K562 (cell line): Measurements from ENCODE around the gene BLOC1S4. TPM values are rescaled to one million over a fixed set of nuclear protein-coding genes. Genes with fewer than 3 reads are reported as not detected.

Source experiments
- CBX2 ChIP-seq: fragments of 200-600 bp; sonication (generic); IDR thresholded peaks from one replicate; pipeline ENCODE4 v1.6.1; 2012; ENCODE audit warnings: mild to moderate bottlenecking, low read length, inconsistent platforms; ENCODE audit not compliant: insufficient read depth, poor library complexity, severe bottlenecking
- CSDE1 ChIP-seq, 2 experiments: fragments of 450-650 bp; IDR thresholded peaks; 2 replicates each; pipeline ENCODE4 v1.6.1; 2016; ENCODE audit warnings: mild to moderate bottlenecking in 1 of 2
- ELF2 ChIP-seq: fragments of 250-450 bp; sonication (Bioruptor Pico); IDR thresholded peaks from 2 replicates; pipeline ENCODE4 v1.5.0; 2021; ENCODE audit warnings: mild to moderate bottlenecking
- EP300 ChIP-seq: IDR thresholded peaks from 2 replicates; pipeline ENCODE4 v1.6.1; 2012; ENCODE audit warnings: low read length, improper control_type of control experiment
- FOXK1 ChIP-seq: sonication (generic); formaldehyde crosslinking; IDR thresholded peaks from 2 replicates; pipeline ENCODE4 v1.8.0; 2022; ENCODE audit warnings: missing genetic modification reagents, mild to moderate bottlenecking, borderline replicate concordance
- GATAD2A ChIP-seq: fragments of 450-650 bp; IDR thresholded peaks from 2 replicates; pipeline ENCODE4 v1.6.1; 2017
- HDAC1 ChIP-seq, 2 experiments: fragments of 450-650 bp; IDR thresholded peaks; 2 replicates each; pipeline ENCODE4 v1.6.1; 2016 to 2017; ENCODE audit warnings: inconsistent platforms in 1 of 2, mild to moderate bottlenecking in 1 of 2, moderate library complexity in 1 of 2
- KAT2B ChIP-seq: IDR thresholded peaks from one replicate; pipeline ENCODE4 v1.6.1; 2012; ENCODE audit warnings: low read depth, mild to moderate bottlenecking, control low read depth, inconsistent platforms, low read length, moderate library complexity
- MCM5 ChIP-seq: fragments of 450-650 bp; IDR thresholded peaks from 2 replicates; pipeline ENCODE4 v1.6.1; 2016; ENCODE audit warnings: low read depth
- MED1 ChIP-seq: sonication (generic); formaldehyde crosslinking; IDR thresholded peaks from 2 replicates; pipeline ENCODE4 v1.8.1; 2023; ENCODE audit warnings: missing genetic modification reagents, borderline replicate concordance
- MIER1 ChIP-seq: fragments of 450-650 bp; IDR thresholded peaks from 2 replicates; pipeline ENCODE4 v1.6.1; 2016; ENCODE audit warnings: antibody characterized with exemption, mild to moderate bottlenecking, low read depth
- RAD51 ChIP-seq: fragments of 450-650 bp; IDR thresholded peaks from 2 replicates; pipeline ENCODE4 v1.7.1; 2016; ENCODE audit warnings: low read depth, mild to moderate bottlenecking, borderline replicate concordance
- RBM39 ChIP-seq: fragments of 200-400 bp; formaldehyde crosslinking; optimal IDR thresholded peaks from 2 replicates; pipeline ENCODE3; 2018; ENCODE audit warnings: low read depth, low read length
- STAG1 ChIP-seq: sonication (generic); formaldehyde crosslinking; IDR thresholded peaks from 2 replicates; pipeline ENCODE4 v1.5.0; 2020; ENCODE audit warnings: missing genetic modification reagents, borderline replicate concordance
- TCF7L2 ChIP-seq: fragments of 150-350 bp; IDR thresholded peaks from 2 replicates; pipeline ENCODE4 v1.6.1; 2016; ENCODE audit warnings: low read depth, mild to moderate bottlenecking, low read length, moderate library complexity
- ZNF143 ChIP-seq: sonication (generic); formaldehyde crosslinking; IDR thresholded peaks from 2 replicates; pipeline ENCODE4 v1.9.0; 2022; ENCODE audit warnings: mild to moderate bottlenecking, missing genetic modification reagents
- ZNF347 ChIP-seq: fragments of 450-650 bp; formaldehyde crosslinking; IDR thresholded peaks from 2 replicates; pipeline ENCODE4 v1.4.0; 2020; ENCODE audit warnings: low read depth, mild to moderate bottlenecking, moderate library complexity
- ZNF436 ChIP-seq: fragments of 250-450, 450-650 bp; sonication (Bioruptor Pico); formaldehyde crosslinking; IDR thresholded peaks from 2 replicates; pipeline ENCODE4 v1.7.0; 2020; ENCODE audit warnings: mild to moderate bottlenecking
- ZNF76 ChIP-seq: fragments of 250-450 bp; sonication (Bioruptor Pico); IDR thresholded peaks from 2 replicates; pipeline ENCODE4 v1.4.0; 2020; ENCODE audit warnings: mild to moderate bottlenecking, moderate library complexity, borderline replicate concordance
- ZNF764 ChIP-seq: fragments of 250-450 bp; sonication (Bioruptor Pico); IDR thresholded peaks from 2 replicates; pipeline ENCODE4 v1.4.0; 2020; ENCODE audit warnings: low read depth, mild to moderate bottlenecking, moderate library complexity
- polyA plus RNA-seq, 8 experiments: library from polyadenylated mRNA; depleted of rRNA in 4 of 8; stranded (reverse) in 5 of 8; unstranded in 3 of 8; fragments of >200 nt; fragmentation: Nextera tagmentation in 2 of 8; fragmentation: Illumina TruSeq in 1 of 8; extraction: Ambion mirVana in 2 of 8; extraction: Trizol in 1 of 8; gene quantifications; 2 replicates each; pipeline versions ENCODE4 v1.2.1 to v1.2.3, GENCODE V29; 2011 to 2014; ENCODE audit warnings: inconsistent platforms in 1 of 8, missing spikeins in 1 of 8
- total RNA-seq, 7 experiments: library from RNA; depleted of rRNA in 6 of 7; stranded (reverse); fragments of >200 nt in 6 of 7; fragmentation: Illumina TruSeq in 2 of 7; extraction: Trizol in 2 of 7; gene quantifications; 2 replicates each; pipeline versions ENCODE4 v1.2.1 to v1.2.3, GENCODE V29; 2011 to 2021; ENCODE audit warnings: low replicate concordance in 1 of 7
- TF ChIP-seq, protein P1 (sequence below): fragments of 200-400 bp; formaldehyde crosslinking; IDR thresholded peaks from 2 replicates; pipeline ENCODE4 v1.6.1; 2017; ENCODE audit warnings: mild to moderate bottlenecking, low read depth, low read length, moderate library complexity
- TF ChIP-seq, protein P2 (sequence below), 3 experiments: fragments of 200-800 bp in 1 of 3; fragments of 250-450 bp in 1 of 3; fragments of 450-650 bp in 1 of 3; sonication (Bioruptor Pico) in 1 of 3; sonication (Bioruptor generic) in 1 of 3; formaldehyde crosslinking in 1 of 3; IDR thresholded peaks; 2 replicates each; pipeline versions ENCODE4 v1.6.1 to v1.8.0; 2016 to 2022; ENCODE audit warnings: mild to moderate bottlenecking in 2 of 3, missing genetic modification characterization in 2 of 3, missing compliant biosample characterization in 1 of 3, moderate library complexity in 1 of 3
- TF ChIP-seq, protein P3 (sequence below): sonication (generic); formaldehyde crosslinking; IDR thresholded peaks from 2 replicates; pipeline ENCODE4 v1.8.0; 2022; ENCODE audit warnings: mild to moderate bottlenecking, missing genetic modification reagents

BLOC1S4 gene
- total and polyA plus RNA-seq, 9 of the 15 experiments (the other 6 are each of a cell fraction or from before 2014, with no cell fraction given): 3.1 to 31.6 (median 11.2) TPM

DNA sequence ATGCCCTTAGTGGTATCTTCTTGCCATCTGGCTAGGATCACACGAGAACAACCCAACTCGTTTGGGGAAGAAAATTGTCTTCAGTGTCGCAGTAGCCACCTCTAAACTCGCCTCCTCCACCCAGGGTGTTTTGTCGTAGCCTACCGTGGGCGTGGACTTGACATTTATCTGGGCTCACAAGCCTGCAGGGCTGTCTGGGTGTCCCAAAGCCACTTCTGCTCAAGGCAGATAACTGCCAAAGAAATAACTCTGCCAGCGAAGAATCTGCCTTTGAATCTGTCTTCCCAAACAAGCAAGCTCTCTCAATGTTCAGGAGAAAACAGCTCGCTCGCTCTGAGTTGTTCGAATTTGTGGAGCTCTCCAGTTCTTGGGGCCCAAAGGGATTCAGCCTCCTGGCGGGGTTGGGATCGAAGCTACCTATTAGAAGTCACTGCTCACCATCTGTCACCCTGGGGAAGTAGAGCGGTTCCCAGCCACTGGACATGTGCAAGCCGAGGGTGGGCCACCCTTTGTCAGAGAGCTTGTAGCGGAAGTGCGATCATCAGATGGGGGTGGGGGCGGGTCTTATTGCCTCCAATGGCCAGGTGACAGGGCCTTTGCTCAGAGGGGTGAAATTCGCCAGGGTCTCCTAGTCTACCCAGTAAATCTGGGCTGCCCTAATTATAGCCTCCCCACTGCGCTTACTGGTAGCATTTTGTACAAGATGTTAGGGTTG lies 14.8 kb downstream of the BLOC1S4 start (continued):
- peak; percentile 97 for TF ChIP-seq EP300
- no peak for TF ChIP-seq RBM39
- TF ChIP-seq, protein P1, sequence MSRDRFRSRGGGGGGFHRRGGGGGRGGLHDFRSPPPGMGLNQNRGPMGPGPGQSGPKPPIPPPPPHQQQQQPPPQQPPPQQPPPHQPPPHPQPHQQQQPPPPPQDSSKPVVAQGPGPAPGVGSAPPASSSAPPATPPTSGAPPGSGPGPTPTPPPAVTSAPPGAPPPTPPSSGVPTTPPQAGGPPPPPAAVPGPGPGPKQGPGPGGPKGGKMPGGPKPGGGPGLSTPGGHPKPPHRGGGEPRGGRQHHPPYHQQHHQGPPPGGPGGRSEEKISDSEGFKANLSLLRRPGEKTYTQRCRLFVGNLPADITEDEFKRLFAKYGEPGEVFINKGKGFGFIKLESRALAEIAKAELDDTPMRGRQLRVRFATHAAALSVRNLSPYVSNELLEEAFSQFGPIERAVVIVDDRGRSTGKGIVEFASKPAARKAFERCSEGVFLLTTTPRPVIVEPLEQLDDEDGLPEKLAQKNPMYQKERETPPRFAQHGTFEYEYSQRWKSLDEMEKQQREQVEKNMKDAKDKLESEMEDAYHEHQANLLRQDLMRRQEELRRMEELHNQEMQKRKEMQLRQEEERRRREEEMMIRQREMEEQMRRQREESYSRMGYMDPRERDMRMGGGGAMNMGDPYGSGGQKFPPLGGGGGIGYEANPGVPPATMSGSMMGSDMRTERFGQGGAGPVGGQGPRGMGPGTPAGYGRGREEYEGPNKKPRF: no peak
- TF ChIP-seq ZNF347 (CRISPR knock-in tag): no peak
- TF ChIP-seq CSDE1 (IDR thresholded peaks at IDR 0.05): no peak
- no peak for TF ChIP-seq CBX2
- TF ChIP-seq ZNF76 (CRISPR knock-in tag): no peak
- no peak for TF ChIP-seq MED1 (CRISPR knock-in tag)
- no peak for TF ChIP-seq ZNF436 (CRISPR knock-in tag)
- TF ChIP-seq KAT2B: no peak
- peak in 1 of 2 experiments; percentile 92; a peak in 2 of 4 replicates for TF ChIP-seq HDAC1 (IDR thresholded peaks at IDR 0.05)
- peak; percentile 82; the same call in 1 of the 2 replicates for TF ChIP-seq GATAD2A
- TF ChIP-seq FOXK1 (CRISPR knock-in tag): no peak
- no peak; the same call in 1 of the 2 replicates for TF ChIP-seq RAD51
- TF ChIP-seq STAG1: no peak
- TF ChIP-seq MCM5: no peak
- TF ChIP-seq, protein P2, sequence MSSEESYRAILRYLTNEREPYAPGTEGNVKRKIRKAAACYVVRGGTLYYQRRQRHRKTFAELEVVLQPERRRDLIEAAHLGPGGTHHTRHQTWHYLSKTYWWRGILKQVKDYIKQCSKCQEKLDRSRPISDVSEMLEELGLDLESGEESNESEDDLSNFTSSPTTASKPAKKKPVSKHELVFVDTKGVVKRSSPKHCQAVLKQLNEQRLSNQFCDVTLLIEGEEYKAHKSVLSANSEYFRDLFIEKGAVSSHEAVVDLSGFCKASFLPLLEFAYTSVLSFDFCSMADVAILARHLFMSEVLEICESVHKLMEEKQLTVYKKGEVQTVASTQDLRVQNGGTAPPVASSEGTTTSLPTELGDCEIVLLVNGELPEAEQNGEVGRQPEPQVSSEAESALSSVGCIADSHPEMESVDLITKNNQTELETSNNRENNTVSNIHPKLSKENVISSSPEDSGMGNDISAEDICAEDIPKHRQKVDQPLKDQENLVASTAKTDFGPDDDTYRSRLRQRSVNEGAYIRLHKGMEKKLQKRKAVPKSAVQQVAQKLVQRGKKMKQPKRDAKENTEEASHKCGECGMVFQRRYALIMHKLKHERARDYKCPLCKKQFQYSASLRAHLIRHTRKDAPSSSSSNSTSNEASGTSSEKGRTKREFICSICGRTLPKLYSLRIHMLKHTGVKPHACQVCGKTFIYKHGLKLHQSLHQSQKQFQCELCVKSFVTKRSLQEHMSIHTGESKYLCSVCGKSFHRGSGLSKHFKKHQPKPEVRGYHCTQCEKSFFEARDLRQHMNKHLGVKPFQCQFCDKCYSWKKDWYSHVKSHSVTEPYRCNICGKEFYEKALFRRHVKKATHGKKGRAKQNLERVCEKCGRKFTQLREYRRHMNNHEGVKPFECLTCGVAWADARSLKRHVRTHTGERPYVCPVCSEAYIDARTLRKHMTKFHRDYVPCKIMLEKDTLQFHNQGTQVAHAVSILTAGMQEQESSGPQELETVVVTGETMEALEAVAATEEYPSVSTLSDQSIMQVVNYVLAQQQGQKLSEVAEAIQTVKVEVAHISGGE (CRISPR knock-in tag; IDR thresholded peaks at IDR 0.05): peak in 1 of 3 experiments; percentile 73; a peak in 1 of 6 replicates
- TF ChIP-seq ZNF764 (CRISPR knock-in tag): no peak
- TF ChIP-seq ZNF143: no peak
- no peak for TF ChIP-seq MIER1
- TF ChIP-seq TCF7L2: no peak
- TF ChIP-seq, protein P3, sequence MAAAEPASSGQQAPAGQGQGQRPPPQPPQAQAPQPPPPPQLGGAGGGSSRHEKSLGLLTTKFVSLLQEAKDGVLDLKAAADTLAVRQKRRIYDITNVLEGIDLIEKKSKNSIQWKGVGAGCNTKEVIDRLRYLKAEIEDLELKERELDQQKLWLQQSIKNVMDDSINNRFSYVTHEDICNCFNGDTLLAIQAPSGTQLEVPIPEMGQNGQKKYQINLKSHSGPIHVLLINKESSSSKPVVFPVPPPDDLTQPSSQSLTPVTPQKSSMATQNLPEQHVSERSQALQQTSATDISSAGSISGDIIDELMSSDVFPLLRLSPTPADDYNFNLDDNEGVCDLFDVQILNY (CRISPR knock-in tag): no peak
- TF ChIP-seq ELF2 (CRISPR knock-in tag): no peak
